Bone marrow (tissue), 2 donors: ENCODE results near the gene PCYOX1L.
"Not testable (repeated sequence)": the region's sequence is repeated elsewhere in the genome, so short reads cannot be mapped to it uniquely, and the experiment has no call there.

Experiments used
- DNase-seq, 2 donors: peaks; one replicate each; lab custom pipeline; 2025; lab: John Stamatoyannopoulos, UW

PCYOX1L gene

GRCh38 chr5:149388498-149389190 is 30.8 kb downstream of the PCYOX1L start:
- no peak for DNase-seq

DNA sequence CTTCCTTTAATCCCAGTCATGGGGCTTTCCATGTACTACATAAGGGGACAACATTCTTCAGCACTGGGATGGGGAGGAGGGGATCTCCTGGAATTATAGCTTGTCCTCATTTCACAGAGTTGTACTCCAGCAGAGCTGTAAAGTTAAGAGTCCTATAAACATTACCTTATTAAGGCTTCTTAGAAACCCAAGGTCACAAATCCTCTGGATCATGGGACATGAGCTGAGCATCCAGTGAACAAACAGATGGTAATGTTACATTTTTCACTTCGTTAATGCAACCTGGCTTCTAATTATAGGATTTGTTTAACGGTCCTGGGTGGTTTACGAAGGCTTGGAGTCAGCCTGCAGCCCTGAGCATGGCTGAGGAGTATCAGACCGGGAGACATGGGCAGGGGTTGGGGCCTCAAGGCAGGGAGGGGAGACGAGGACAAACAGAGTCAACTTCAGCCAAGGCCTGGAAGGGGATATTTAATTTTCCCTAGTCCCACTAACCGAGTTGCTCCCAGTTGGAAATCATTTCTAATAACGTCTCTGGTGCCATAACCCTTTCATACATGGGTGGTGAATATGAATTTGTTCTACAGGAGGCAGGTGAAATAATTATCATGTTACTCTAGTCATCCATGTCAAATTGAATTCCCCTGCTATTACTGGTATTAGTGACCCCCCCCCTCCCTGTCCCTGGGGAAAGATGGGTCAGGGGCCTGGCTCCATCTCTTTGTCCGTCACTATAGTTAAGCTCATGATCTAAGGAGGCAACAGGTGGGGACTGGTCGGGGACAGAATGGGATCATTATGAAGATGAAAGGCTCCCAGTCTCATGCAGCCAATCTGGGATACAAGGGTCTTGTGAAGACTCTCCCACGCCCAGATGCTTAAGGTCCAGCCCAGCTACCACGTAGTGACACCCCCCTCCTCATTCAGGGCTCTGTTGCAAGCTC is 32.0 kb downstream of the PCYOX1L start:
- DNase-seq = no peak

DNA sequence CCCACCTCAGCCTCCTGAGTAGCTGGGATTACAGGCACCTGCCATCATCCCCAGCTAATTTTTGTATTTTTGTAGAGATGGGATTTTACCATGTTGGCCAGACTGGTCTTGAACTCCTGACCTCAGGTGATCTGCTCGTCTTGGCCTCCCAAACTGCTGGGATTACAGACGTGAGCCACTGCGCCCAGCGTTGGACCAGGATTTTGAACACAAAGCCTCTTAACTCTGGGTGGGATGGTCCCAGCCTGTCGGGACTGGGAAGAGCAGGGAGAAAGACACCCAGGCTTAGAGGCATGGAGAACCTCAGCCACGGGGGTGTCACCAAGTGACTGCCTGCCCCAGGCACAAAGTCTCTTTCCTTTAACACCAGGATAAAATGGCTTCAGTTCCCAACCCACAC is 33.2 kb downstream of the PCYOX1L start:
- not testable (repeated sequence) for DNase-seq

- DNase-seq = no peak
Measured at GRCh38 chr5:149391524-149391923, 33.7 kb downstream of the PCYOX1L start.

GRCh38 chr5:149392718-149393117 is 34.9 kb downstream of the PCYOX1L start:
- DNase-seq = no peak

- DNase-seq = not testable (repeated sequence)
Measured at GRCh38 chr5:149394996-149395395, 37.1 kb downstream of the PCYOX1L start.

- DNase-seq = no peak
Measured at GRCh38 chr5:149397530-149397929, 39.7 kb downstream of the PCYOX1L start.

DNA sequence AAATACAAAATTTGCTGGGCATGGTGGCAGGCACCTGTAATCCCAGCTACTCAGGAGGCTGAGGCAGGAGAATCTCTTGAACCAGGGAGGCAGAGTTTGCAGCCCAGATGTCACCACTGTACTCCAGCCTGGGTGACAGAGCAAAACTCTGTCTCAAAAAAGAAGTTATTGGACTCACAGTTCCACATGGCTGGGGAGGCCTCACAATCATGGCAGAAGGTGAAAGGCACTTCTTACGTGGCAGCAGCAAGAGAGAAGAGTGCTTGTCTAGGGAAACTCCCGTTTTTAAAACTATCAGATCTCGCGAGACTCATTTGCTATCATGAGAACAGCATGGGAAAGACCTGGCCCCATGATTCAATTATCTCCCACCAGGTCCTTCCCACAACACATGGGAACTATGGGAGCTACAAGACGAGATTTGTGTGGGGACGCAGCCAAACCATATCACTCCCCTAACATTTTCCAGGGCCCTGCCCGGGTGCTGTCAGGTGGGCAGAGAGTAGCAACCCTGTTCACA is 41.0 kb downstream of the PCYOX1L start:
- DNase-seq = not testable (repeated sequence)

DNA sequence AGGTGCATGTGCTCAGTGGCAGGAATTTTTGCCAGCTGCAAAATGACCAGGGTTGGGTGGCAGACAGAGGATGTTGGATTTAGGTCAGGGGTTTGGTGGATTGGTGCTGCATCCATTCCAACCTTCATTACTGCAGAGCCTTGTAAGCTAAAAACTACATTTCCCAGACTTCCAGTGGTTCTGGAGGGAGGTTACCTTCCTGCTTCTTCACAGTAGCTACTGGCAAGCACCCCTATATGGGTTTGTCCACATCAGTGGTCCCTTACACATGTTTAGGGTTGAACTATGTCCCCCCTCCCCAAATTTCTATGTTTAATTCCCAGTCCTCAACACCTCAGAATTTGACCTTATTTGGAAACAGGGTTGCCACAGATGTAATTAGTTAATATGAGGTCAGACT is 41.9 kb downstream of the PCYOX1L start:
- DNase-seq = no peak

DNA sequence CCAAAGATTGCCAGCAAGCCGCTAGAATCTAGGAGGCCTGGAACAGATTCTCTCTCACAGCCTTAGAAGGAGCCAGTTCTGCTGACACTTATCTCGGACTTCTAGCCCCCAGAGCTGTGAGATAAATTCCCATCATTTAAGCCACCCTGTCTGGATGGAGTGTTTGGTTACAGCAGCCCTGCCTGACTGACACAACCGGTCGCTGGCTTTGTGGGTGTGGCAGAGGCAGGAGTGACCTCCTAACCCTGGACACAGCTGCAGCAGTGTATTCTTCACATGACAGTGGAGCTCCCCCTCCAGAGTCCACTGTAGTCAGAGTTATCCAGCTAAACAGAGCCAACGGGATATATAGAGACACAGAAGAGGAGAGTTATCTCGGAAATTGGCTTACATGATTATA is 42.5 kb downstream of the PCYOX1L start:
- no peak for DNase-seq

- no peak for DNase-seq
Measured at GRCh38 chr5:149401051-149401450, 43.2 kb downstream of the PCYOX1L start.

GRCh38 chr5:149402291-149402690 is 44.4 kb downstream of the PCYOX1L start:
- DNase-seq = no peak

- no peak for DNase-seq
Measured at GRCh38 chr5:149403923-149404745, 46.3 kb downstream of the PCYOX1L start.

GRCh38 chr5:149404746-149405549 is 47.1 kb downstream of the PCYOX1L start:
- no peak for DNase-seq

GRCh38 chr5:149405550-149406202 is 47.8 kb downstream of the PCYOX1L start:
- DNase-seq = no peak

- DNase-seq = no peak
Measured at GRCh38 chr5:149406203-149406978, 48.5 kb downstream of the PCYOX1L start.

DNA sequence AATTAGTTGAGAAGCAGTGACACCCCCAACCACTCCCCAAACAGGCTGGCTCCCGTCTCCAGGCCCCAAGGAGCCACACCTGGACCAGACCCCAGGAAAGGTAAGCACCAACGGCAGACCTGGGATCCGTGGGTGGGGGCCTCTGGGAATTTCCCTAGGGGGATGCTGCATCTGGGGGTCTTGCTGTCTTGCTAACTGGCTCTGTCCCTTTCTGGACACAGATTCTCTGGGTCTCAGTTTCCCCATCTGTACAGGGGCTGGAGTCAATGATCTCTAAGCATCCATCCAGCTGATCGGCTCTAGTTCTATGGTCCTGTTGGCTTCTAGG is 49.1 kb downstream of the PCYOX1L start:
- no peak for DNase-seq

DNA sequence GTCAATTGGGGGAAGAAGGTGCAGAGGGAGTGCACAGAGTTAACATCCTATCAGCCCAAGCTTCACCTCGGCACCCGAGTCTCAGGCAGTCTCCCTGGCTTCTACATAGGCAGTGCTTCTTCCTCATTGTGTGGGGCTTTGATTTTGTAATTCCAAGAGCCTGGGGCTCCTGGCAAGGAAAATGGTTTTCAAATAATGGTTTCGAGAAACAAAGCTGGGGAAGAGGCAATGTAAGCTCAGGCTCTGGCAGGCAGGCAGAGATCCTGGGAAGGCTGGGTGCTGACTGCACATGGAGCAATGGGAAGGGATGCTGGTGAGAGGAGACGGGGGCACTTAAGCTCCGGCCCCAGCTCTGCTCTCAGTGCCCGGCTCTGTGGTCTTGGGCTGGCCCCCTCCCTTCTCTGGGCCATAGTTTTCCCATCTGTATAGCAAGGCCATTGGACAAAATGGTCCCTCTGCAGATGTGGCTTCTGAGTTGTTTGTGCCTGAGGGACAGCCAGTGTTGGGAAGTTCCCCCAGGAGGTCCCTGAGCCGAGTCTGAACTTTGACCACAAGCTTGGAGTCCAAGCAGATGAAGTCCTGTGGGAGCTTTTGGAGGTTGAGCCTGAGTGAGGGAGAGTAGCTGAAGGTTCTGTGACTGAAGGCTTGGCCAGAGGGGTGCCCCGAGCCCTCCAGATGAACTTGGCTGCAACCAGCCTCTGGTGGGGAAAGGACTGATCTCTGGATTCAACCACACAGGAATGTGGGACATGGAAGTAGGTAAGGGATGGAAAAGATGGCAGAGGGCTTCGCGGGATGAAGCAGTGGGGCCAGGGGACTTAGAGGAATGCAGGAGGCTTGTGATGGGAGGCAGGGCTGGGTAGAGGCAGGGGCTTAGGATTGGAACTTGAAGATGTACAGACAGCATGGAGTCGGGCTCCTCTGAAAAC is 49.7 kb downstream of the PCYOX1L start:
- no peak for DNase-seq
